Osteoblast (primary cell): ENCODE data around the gene NELL1. TPM values are rescaled to one million over a fixed set of nuclear protein-coding genes. Genes with fewer than 3 reads are reported as not detected.

Experiments
- DNase-seq: peaks from one replicate; pipeline ENCODE4 v3.0.0; 2011; ENCODE audit warnings: low spot score, mixed read lengths; ENCODE audit not compliant: insufficient read length; ENCODE audit errors: missing footprints
- H2AFZ ChIP-seq: 2 replicates; pipeline ENCODE4 v1.6.0; 2011; ENCODE audit warnings: mild to moderate bottlenecking, low read length
- H3K27ac ChIP-seq: 2 replicates; pipeline ENCODE4 v1.5.1; 2011; ENCODE audit warnings: mild to moderate bottlenecking, low read depth, low read length, moderate library complexity
- H3K27me3 ChIP-seq: 2 replicates; pipeline ENCODE4 v1.6.0; 2012; ENCODE audit warnings: mild to moderate bottlenecking, control low read depth, inconsistent platforms, low read length, moderate library complexity; ENCODE audit not compliant: insufficient read depth
- H3K36me3 ChIP-seq: 2 replicates; pipeline ENCODE4 v1.5.1; 2011; ENCODE audit warnings: mild to moderate bottlenecking, low read length, control low read depth, moderate library complexity; ENCODE audit not compliant: insufficient read depth
- H3K4me1 ChIP-seq: 2 replicates; pipeline ENCODE4 v1.5.1; 2011; ENCODE audit warnings: mild to moderate bottlenecking, low read length, control low read depth, moderate library complexity; ENCODE audit not compliant: insufficient read depth
- H3K4me2 ChIP-seq: 2 replicates; pipeline ENCODE4 v1.6.0; 2011; ENCODE audit warnings: mild to moderate bottlenecking, low read length; ENCODE audit not compliant: insufficient read depth
- H3K4me3 ChIP-seq: fragments of 200-600 bp; sonication (generic); 3 replicates; pipeline ENCODE4 v1.5.1; 2012; ENCODE audit warnings: mild to moderate bottlenecking, low read length, inconsistent platforms; ENCODE audit not compliant: insufficient read depth
- H3K79me2 ChIP-seq: 2 replicates; pipeline ENCODE4 v1.6.0; 2012; ENCODE audit warnings: mild to moderate bottlenecking, low read length, control low read depth, inconsistent platforms; ENCODE audit not compliant: insufficient read depth
- H3K9me3 ChIP-seq: 2 replicates; pipeline ENCODE4 v1.5.1; 2011; ENCODE audit warnings: low read depth, low read length, control low read depth
- H4K20me1 ChIP-seq: 2 replicates; pipeline ENCODE4 v1.6.0; 2012; ENCODE audit warnings: mild to moderate bottlenecking, low read length, control low read depth; ENCODE audit not compliant: insufficient read depth
- CTCF ChIP-seq: IDR thresholded peaks from 2 replicates; pipeline ENCODE4 v1.5.1; 2011; ENCODE audit warnings: mild to moderate bottlenecking, low read depth, low read length, moderate library complexity; ENCODE audit errors: extremely low read depth
- total RNA-seq: library from RNA; depleted of rRNA; stranded (reverse); fragments of >200 nt; gene quantifications from 2 replicates; pipeline ENCODE4 v1.2.3, GENCODE V29; 2012

The NELL1 gene
- total RNA-seq, 1 donor: not detected

- no peak overlapping the region for H2AFZ ChIP-seq
- peaks cover 5% of the 10 kb centered on the region for H3K9me3 ChIP-seq
- H4K20me1 ChIP-seq: no peaks in the 10 kb centered on the region
- no peaks in the 10 kb centered on the region for H3K27me3 ChIP-seq
- no peak overlapping the region for H3K4me3 ChIP-seq
- no peak for DNase-seq
- no peak overlapping the region for H3K4me2 ChIP-seq
- TF ChIP-seq CTCF: no peak
- H3K36me3 ChIP-seq: no peaks in the 10 kb centered on the region
- H3K4me1 ChIP-seq: no peaks in the 10 kb centered on the region
- H3K27ac ChIP-seq: no peak overlapping the region
- H3K79me2 ChIP-seq: no peaks in the 10 kb centered on the region
Measured at GRCh38 chr11:21072558-21072957, 403.2 kb downstream of the NELL1 start.

DNA sequence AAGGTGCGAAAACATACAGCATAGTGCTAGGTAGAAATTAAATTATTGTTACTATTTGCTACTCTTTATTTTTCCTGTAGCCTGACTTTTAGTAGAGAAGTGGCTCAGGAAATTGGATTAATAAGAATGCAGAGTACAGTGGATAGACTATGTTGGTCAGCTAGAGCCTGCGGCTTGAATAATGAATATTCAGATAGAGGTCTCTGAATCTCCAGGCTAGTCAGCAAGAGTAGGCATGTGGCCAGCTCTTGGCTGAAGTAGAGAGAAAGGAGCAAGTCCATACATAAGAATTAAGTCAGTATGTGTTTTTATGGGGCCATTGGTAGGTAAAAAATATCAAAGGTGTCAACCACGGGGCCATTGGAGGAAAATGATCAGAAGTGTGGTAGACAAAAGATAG, 413.5 kb downstream of the NELL1 start:
- Histone ChIP-seq H3K4me3 (no peak overlapping the region), H2AFZ (no peak overlapping the region), H3K4me2 (no peak overlapping the region), H3K79me2 (no peaks in the 10 kb centered on the region), H3K27ac (no peak overlapping the region), H3K36me3 (no peaks in the 10 kb centered on the region), H3K4me1 (no peaks in the 10 kb centered on the region), H4K20me1 (no peaks in the 10 kb centered on the region), H3K9me3 (no peaks in the 10 kb centered on the region), H3K27me3 (no peaks in the 10 kb centered on the region)
- no peak for TF ChIP-seq CTCF
- no peak for DNase-seq

DNA sequence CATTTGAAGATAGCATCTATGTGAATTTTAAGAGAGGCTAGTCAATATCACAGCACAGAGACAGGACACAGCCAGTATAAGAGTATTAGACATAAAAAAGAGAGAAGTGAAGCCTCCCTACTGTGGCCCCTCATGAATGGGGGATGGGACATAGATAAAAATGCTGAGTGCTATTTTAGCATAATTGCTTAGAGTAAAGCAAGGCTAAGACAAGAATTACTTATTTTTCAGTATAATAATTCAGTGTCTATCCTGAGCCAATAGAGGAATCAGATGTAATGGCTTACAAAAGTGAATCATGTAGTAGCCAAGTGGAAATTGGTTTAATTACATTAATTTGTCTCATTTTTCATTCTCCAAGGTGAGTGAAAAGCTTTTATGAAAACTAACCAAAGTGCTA, 419.5 kb downstream of the NELL1 start:
- H3K4me2 ChIP-seq: no peak overlapping the region
- H3K4me1 ChIP-seq: no peaks in the 10 kb centered on the region
- H3K27ac ChIP-seq: no peak overlapping the region
- no peak overlapping the region for H3K4me3 ChIP-seq
- H3K79me2 ChIP-seq: no peaks in the 10 kb centered on the region
- H3K36me3 ChIP-seq: no peaks in the 10 kb centered on the region
- no peaks in the 10 kb centered on the region for H3K27me3 ChIP-seq
- H3K9me3 ChIP-seq: no peaks in the 10 kb centered on the region
- no peak for TF ChIP-seq CTCF
- no peak overlapping the region for H2AFZ ChIP-seq
- DNase-seq: no peak
- no peaks in the 10 kb centered on the region for H4K20me1 ChIP-seq

GRCh38 chr11:21104641-21105040, 435.3 kb downstream of the NELL1 start:
- Histone ChIP-seq H3K4me1 (no peaks in the 10 kb centered on the region), H3K9me3 (no peaks in the 10 kb centered on the region), H3K36me3 (no peaks in the 10 kb centered on the region), H3K4me3 (no peak overlapping the region), H4K20me1 (no peaks in the 10 kb centered on the region), H2AFZ (no peak overlapping the region), H3K4me2 (no peak overlapping the region), H3K27ac (no peak overlapping the region), H3K79me2 (no peaks in the 10 kb centered on the region), H3K27me3 (no peaks in the 10 kb centered on the region)
- no peak for DNase-seq
- TF ChIP-seq CTCF: no peak
